ENCODE data around the gene ANP32E.

DNA sequence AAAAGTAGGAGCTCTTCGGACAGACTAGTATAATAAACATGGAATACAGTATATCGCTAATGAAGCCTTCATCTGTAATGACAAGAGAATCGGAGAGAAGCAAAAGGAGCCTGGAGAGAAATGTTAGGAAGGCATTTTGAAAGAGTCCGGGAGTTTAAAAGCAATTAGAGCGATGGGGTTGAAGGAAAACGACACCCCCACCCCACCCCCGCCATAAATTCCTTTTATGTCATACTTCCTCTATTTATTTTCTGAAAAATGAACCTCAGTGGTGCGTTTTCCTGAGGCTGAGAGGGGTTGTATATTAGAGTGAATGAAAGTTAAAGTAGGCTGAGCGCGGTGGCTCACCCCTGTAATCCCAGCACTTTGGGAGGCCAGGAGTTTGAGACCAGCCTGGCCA is 33.5 kb upstream of the ANP32E start:
- TF ChIP-seq, protein P1, sequence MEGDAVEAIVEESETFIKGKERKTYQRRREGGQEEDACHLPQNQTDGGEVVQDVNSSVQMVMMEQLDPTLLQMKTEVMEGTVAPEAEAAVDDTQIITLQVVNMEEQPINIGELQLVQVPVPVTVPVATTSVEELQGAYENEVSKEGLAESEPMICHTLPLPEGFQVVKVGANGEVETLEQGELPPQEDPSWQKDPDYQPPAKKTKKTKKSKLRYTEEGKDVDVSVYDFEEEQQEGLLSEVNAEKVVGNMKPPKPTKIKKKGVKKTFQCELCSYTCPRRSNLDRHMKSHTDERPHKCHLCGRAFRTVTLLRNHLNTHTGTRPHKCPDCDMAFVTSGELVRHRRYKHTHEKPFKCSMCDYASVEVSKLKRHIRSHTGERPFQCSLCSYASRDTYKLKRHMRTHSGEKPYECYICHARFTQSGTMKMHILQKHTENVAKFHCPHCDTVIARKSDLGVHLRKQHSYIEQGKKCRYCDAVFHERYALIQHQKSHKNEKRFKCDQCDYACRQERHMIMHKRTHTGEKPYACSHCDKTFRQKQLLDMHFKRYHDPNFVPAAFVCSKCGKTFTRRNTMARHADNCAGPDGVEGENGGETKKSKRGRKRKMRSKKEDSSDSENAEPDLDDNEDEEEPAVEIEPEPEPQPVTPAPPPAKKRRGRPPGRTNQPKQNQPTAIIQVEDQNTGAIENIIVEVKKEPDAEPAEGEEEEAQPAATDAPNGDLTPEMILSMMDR (IDR thresholded peaks at IDR 0.05): no peak
- no peak for TF ChIP-seq EP300 (IDR thresholded peaks at IDR 0.05)
